HCT116 (cell line): Measurements from ENCODE around the gene ABHD1. TPM values are rescaled to one million over a fixed set of nuclear protein-coding genes. Genes with fewer than 3 reads are reported as not detected.

Experiments used
- ATAC-seq: fragments of 200-7000 bp; cut with Tn5 transposase; 2 replicates; pipeline ENCODE4 v1.9.1; 2020; ENCODE audit warnings: mild to moderate bottlenecking, moderate library complexity
- BruUV-seq: library from RNA; stranded (reverse); fragments of 400-500 nt; replicated peaks from 2 replicates; lab custom pipeline; 2021; lab: Mats Ljungman, UMichigan
- CTCF ChIA-PET: fragments of 300-600 bp; sonication (Branson Sonifier 250); formaldehyde crosslinking; loops from one replicate; lab custom pipeline; 2021; ENCODE audit warnings: antibody characterized with exemption; lab: Charles Lee
- POLR2A ChIA-PET: fragments of 300-600, 350-600 bp; sonication (Branson Sonifier 250); formaldehyde crosslinking; loops from one replicate; lab custom pipeline; 2021; ENCODE audit warnings: antibody characterized with exemption; lab: Charles Lee
- RAD21 ChIA-PET, 2 experiments: fragments of 300-600 bp; sonication (Branson Sonifier 250); formaldehyde crosslinking; loops; one replicate each; lab custom pipeline; 2023; ENCODE audit warnings: low total read pairs in 2 of 2; ENCODE audit not compliant: uncharacterized antibody in 2 of 2, unreplicated experiment in 2 of 2, low non-redundant PET in 1 of 2; lab: Charles Lee
- DNase-seq: peaks from one replicate; pipeline ENCODE4 v3.0.0-alpha.2; 2010; ENCODE audit warnings: low read depth, low spot score
- H2AFZ ChIP-seq: fragments of 200-600 bp; shearing (Covaris generic), sonication (generic); 2 replicates; pipeline ENCODE4 v1.6.1; 2017; ENCODE audit warnings: low read depth, mixed run types, mixed read lengths, antibody characterized with exemption, low read length; ENCODE audit not compliant: poor library complexity, severe bottlenecking
- H3K27ac ChIP-seq: 2 replicates; pipeline ENCODE4 v1.5.1; 2012; ENCODE audit warnings: low read depth, low read length
- H3K27me3 ChIP-seq: fragments of 200-600 bp; sonication (generic); 2 replicates; pipeline ENCODE4 v1.6.1; 2016; ENCODE audit warnings: mixed run types, low read length, mixed read lengths; ENCODE audit not compliant: insufficient read depth
- H3K36me3 ChIP-seq, 2 experiments: fragments of 200-500 bp in 1 of 2; fragments of 200-600 bp in 1 of 2; sonication (Bioruptor generic) in 1 of 2; sonication (generic) in 1 of 2; 2 replicates each; pipeline versions ENCODE4 v1.5.1 to v1.6.1; 2014 to 2016; ENCODE audit warnings: low read length in 2 of 2, inconsistent platforms in 1 of 2, mixed read lengths in 1 of 2, mixed run types in 1 of 2; ENCODE audit not compliant: insufficient read depth in 2 of 2, control insufficient read depth in 1 of 2
- H3K4me1 ChIP-seq, 2 experiments: fragments of 200-600 bp in 1 of 2; sonication (generic) in 1 of 2; 2 replicates each; pipeline versions ENCODE4 v1.5.1 to v1.6.1; 2012 to 2017; ENCODE audit warnings: low read length in 2 of 2, inconsistent platforms in 1 of 2, mild to moderate bottlenecking in 1 of 2, mixed read lengths in 1 of 2, mixed run types in 1 of 2, moderate library complexity in 1 of 2; ENCODE audit not compliant: insufficient read depth in 2 of 2, control insufficient read depth in 1 of 2
- H3K4me2 ChIP-seq: fragments of 200-600 bp; sonication (generic); 2 replicates; pipeline ENCODE4 v1.6.1; 2017; ENCODE audit warnings: mixed run types, low read length, mixed read lengths
- H3K4me3 ChIP-seq, 2 experiments: fragments of 200-600 bp in 1 of 2; sonication (generic) in 1 of 2; replicated peaks in 1 of 2; 2 replicates each; pipeline ENCODE4 v1.5.1; 2011 to 2016; ENCODE audit warnings: low read length in 2 of 2, control low read depth in 1 of 2, low read depth in 1 of 2, mild to moderate bottlenecking in 1 of 2, mixed read lengths in 1 of 2, mixed run types in 1 of 2
- H3K79me2 ChIP-seq: fragments of 200-600 bp; sonication (generic); 2 replicates; pipeline ENCODE4 v1.6.1; 2017; ENCODE audit warnings: mild to moderate bottlenecking, mixed run types, low read length, moderate library complexity, mixed read lengths; ENCODE audit not compliant: insufficient read depth
- H3K9ac ChIP-seq: fragments of 200-600 bp; sonication (generic); 2 replicates; pipeline ENCODE4 v1.6.1; 2016; ENCODE audit warnings: low read length, mixed read lengths
- H3K9me2 ChIP-seq: fragments of 200-600 bp; sonication (generic), shearing (Covaris generic); 2 replicates; pipeline ENCODE4 v1.6.1; 2017; ENCODE audit warnings: mixed run types, mild to moderate bottlenecking, moderate library complexity; ENCODE audit not compliant: insufficient read depth
- H3K9me3 ChIP-seq, 2 experiments: fragments of 200-500 bp in 1 of 2; fragments of 200-600 bp in 1 of 2; sonication (Bioruptor generic) in 1 of 2; sonication (generic) in 1 of 2; 2 replicates each; pipeline ENCODE4 v1.6.1; 2014 to 2017; ENCODE audit warnings: low read length in 2 of 2, mixed read lengths in 2 of 2, inconsistent platforms in 1 of 2, low read depth in 1 of 2, mild to moderate bottlenecking in 1 of 2, mixed run types in 1 of 2, moderate library complexity in 1 of 2; ENCODE audit not compliant: control insufficient read depth in 1 of 2, insufficient read depth in 1 of 2
- H4K20me1 ChIP-seq: fragments of 200-600 bp; sonication (generic), shearing (Covaris generic); 2 replicates; pipeline ENCODE4 v1.6.1; 2017; ENCODE audit warnings: mixed run types, mild to moderate bottlenecking, moderate library complexity; ENCODE audit not compliant: insufficient read depth
- JUND ChIP-seq: IDR thresholded peaks from 2 replicates; pipeline ENCODE4 v1.6.1; 2012
- POLR2A ChIP-seq: IDR thresholded peaks from 2 replicates; pipeline ENCODE4 v1.7.0; 2011; ENCODE audit warnings: borderline replicate concordance; ENCODE audit not compliant: insufficient read depth, insufficient read length; ENCODE audit errors: extremely low read depth
- TCF7L2 ChIP-seq: IDR thresholded peaks from 2 replicates; pipeline ENCODE4 v1.7.0; 2011; ENCODE audit warnings: borderline replicate concordance, inconsistent platforms; ENCODE audit not compliant: insufficient read depth, insufficient read length; ENCODE audit errors: extremely low read depth
- intact Hi-C: fragments of 100-400 bp; cut with micrococcal nuclease; formaldehyde crosslinking; loops from 2 replicates; pipeline ENCODE4 v1.10.0; 2022
- total RNA-seq: library from RNA; stranded (reverse); gene quantifications from one replicate; pipeline ENCODE4 v1.2.1, GENCODE V29; 2021; ENCODE audit not compliant: unreplicated experiment
- TF ChIP-seq, protein P1 (sequence below): IDR thresholded peaks from 2 replicates; pipeline ENCODE4 v1.6.1; 2012
- TF ChIP-seq, protein P2 (sequence below): IDR thresholded peaks from 2 replicates; pipeline ENCODE4 v1.6.1; 2012; ENCODE audit warnings: low read depth

ABHD1 gene
- total RNA-seq, 1 experiment from 2014 or later: not detected

GRCh38 chr2:27122791-27123190 lies 824 bp upstream of the ABHD1 start:
- no peak overlapping the region for H3K4me2 ChIP-seq
- H3K27me3 ChIP-seq: no peaks in the 10 kb centered on the region
- POLR2A ChIA-PET: no interaction called here
- H3K9ac ChIP-seq: no peak overlapping the region
- RAD21 ChIA-PET: no interaction called here
- peaks cover 0 to 12% of the 10 kb centered on the region in 2 experiments; a peak in 2 of 4 replicates for H3K4me1 ChIP-seq
- no peak for DNase-seq
- H3K9me2 ChIP-seq: no peaks in the 10 kb centered on the region
- no TSS peak for BruUV-seq
- CTCF ChIA-PET: no interaction called here
- ATAC-seq: no peak
- H3K27ac ChIP-seq: no peak overlapping the region
- no peak overlapping the region for H2AFZ ChIP-seq
- H3K4me3 ChIP-seq: no peak overlapping the region
- intact Hi-C loops: no loop called here
- no peaks in the 10 kb centered on the region for H4K20me1 ChIP-seq
- no peaks in the 10 kb centered on the region for H3K36me3 ChIP-seq
- H3K9me3 ChIP-seq: no peaks in the 10 kb centered on the region
- no peak for TF ChIP-seq TCF7L2
- no peak for TF ChIP-seq JUND
- no peak for TF ChIP-seq POLR2A
- no peaks in the 10 kb centered on the region for H3K79me2 ChIP-seq

DNA sequence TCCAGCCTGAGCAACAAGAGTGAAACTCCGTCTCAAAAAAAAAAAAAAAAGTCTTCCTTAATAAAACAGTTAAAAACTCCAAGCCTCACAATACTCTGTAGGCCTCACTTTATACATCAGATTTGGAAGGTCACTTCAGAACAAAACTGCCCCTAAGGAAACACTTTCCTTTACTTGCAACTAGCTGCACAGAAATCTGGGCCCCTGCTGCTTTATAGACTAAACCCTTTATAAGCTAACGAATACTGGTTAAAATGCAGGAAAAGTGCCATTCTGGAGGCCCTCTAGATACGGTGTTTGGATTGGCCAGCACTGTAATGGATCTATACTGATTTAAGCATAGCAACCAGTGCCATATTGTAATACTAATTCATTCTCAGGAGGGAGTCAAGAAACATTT lies 1.5 kb downstream of the ABHD1 start:
- Histone ChIP-seq H3K4me1 (no peaks in the 10 kb centered on the region), H4K20me1 (no peaks in the 10 kb centered on the region), H3K9me2 (no peaks in the 10 kb centered on the region), H3K9me3 (no peaks in the 10 kb centered on the region), H3K4me3 (no peak overlapping the region), H3K36me3 (0 out of 4 replicates have a peak, but pooled peaks cover 0 to 2% of the 10 kb centered on the region in 2 experiments), H3K79me2 (no peaks in the 10 kb centered on the region), H3K27ac (no peak overlapping the region), H2AFZ (no peak overlapping the region), H3K4me2 (no peak overlapping the region), H3K27me3 (no peaks in the 10 kb centered on the region), H3K9ac (no peak overlapping the region)
- ChIA-PET CTCF (no interaction called here), POLR2A (no interaction called here), RAD21 (no interaction called here)
- ATAC-seq (no peak), DNase-seq (no peak)
- intact Hi-C loops: no loop called here
- no TSS peak for BruUV-seq
- TF ChIP-seq, protein P1, sequence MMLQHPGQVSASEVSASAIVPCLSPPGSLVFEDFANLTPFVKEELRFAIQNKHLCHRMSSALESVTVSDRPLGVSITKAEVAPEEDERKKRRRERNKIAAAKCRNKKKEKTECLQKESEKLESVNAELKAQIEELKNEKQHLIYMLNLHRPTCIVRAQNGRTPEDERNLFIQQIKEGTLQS: no peak
- TF ChIP-seq, protein P2, sequence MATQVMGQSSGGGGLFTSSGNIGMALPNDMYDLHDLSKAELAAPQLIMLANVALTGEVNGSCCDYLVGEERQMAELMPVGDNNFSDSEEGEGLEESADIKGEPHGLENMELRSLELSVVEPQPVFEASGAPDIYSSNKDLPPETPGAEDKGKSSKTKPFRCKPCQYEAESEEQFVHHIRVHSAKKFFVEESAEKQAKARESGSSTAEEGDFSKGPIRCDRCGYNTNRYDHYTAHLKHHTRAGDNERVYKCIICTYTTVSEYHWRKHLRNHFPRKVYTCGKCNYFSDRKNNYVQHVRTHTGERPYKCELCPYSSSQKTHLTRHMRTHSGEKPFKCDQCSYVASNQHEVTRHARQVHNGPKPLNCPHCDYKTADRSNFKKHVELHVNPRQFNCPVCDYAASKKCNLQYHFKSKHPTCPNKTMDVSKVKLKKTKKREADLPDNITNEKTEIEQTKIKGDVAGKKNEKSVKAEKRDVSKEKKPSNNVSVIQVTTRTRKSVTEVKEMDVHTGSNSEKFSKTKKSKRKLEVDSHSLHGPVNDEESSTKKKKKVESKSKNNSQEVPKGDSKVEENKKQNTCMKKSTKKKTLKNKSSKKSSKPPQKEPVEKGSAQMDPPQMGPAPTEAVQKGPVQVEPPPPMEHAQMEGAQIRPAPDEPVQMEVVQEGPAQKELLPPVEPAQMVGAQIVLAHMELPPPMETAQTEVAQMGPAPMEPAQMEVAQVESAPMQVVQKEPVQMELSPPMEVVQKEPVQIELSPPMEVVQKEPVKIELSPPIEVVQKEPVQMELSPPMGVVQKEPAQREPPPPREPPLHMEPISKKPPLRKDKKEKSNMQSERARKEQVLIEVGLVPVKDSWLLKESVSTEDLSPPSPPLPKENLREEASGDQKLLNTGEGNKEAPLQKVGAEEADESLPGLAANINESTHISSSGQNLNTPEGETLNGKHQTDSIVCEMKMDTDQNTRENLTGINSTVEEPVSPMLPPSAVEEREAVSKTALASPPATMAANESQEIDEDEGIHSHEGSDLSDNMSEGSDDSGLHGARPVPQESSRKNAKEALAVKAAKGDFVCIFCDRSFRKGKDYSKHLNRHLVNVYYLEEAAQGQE: no peak
